Nephron (organoid): ENCODE measurements around the gene CCDC88C.
A peak's percentile ranks its signal among the peaks of the same experiment; 100 is the strongest.

Experiments
- H3K27ac Mint-ChIP-seq, 3 experiments: 2 replicates each; pipeline ENCODE4 v1.8.0; 2020; ENCODE audit warnings: mixed read lengths in 3 of 3, mild to moderate bottlenecking in 2 of 3, moderate library complexity in 1 of 3
- H3K27me3 Mint-ChIP-seq: 2 replicates; pipeline ENCODE4 v1.8.0; 2021; ENCODE audit warnings: low read depth, mild to moderate bottlenecking, moderate library complexity, mixed read lengths
- H3K36me3 Mint-ChIP-seq: 2 replicates; pipeline ENCODE4 v1.8.0; 2020; ENCODE audit warnings: low read depth, mixed read lengths
- H3K4me1 Mint-ChIP-seq: 2 replicates; pipeline ENCODE4 v1.8.0; 2020; ENCODE audit warnings: mixed read lengths
- H3K4me3 Mint-ChIP-seq, 3 experiments: 2 replicates each; pipeline ENCODE4 v1.8.0; 2020; ENCODE audit warnings: mild to moderate bottlenecking in 3 of 3, mixed read lengths in 3 of 3, moderate library complexity in 2 of 3
- H3K9me3 Mint-ChIP-seq: 2 replicates; pipeline ENCODE4 v1.8.0; 2020; ENCODE audit warnings: mixed read lengths
- TF ChIP-seq, protein P1 (sequence below), 3 experiments: fragments of 200-600 bp; sonication (generic); IDR thresholded peaks; one replicate each; pipeline ENCODE4 v1.5.0; 2021; ENCODE audit warnings: antibody characterized with exemption in 3 of 3; ENCODE audit not compliant: unreplicated experiment in 3 of 3

CCDC88C gene

DNA sequence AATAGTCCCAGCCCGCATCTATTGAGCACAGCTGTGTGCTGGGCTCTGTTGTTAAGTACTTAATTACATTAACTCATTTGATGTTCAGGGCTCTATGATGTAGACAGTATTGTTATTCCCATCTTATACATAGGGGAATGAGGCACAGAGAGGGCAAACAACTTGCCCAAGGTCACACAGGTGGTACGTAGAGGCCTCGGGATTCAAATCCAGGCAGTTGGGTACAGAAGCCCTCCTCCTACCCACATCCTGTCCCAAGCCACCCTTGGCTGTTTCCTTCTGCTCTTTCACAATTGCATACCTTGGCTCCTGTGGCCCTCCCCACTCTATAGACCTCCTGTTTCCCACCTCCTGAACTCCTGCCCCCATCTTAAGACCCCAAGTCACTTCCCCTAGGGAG, 163.2 kb downstream of the CCDC88C start:
- Mint-ChIP-seq H3K36me3 (no peaks in the 10 kb centered on the region), H3K27me3 (peaks cover 45% of the 10 kb centered on the region), H3K27ac (peak overlapping the region in 1 of 3 experiments; percentile 42), H3K4me3 (peak overlapping the region; percentile 73 to 88 (median 86)), H3K9me3 (no peaks in the 10 kb centered on the region), H3K4me1 (peaks cover 25% of the 10 kb centered on the region)
- TF ChIP-seq, protein P1, sequence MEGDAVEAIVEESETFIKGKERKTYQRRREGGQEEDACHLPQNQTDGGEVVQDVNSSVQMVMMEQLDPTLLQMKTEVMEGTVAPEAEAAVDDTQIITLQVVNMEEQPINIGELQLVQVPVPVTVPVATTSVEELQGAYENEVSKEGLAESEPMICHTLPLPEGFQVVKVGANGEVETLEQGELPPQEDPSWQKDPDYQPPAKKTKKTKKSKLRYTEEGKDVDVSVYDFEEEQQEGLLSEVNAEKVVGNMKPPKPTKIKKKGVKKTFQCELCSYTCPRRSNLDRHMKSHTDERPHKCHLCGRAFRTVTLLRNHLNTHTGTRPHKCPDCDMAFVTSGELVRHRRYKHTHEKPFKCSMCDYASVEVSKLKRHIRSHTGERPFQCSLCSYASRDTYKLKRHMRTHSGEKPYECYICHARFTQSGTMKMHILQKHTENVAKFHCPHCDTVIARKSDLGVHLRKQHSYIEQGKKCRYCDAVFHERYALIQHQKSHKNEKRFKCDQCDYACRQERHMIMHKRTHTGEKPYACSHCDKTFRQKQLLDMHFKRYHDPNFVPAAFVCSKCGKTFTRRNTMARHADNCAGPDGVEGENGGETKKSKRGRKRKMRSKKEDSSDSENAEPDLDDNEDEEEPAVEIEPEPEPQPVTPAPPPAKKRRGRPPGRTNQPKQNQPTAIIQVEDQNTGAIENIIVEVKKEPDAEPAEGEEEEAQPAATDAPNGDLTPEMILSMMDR (IDR thresholded peaks at IDR 0.05; ENCODE audit: unreplicated experiment in 3 of 3) = no peak

DNA sequence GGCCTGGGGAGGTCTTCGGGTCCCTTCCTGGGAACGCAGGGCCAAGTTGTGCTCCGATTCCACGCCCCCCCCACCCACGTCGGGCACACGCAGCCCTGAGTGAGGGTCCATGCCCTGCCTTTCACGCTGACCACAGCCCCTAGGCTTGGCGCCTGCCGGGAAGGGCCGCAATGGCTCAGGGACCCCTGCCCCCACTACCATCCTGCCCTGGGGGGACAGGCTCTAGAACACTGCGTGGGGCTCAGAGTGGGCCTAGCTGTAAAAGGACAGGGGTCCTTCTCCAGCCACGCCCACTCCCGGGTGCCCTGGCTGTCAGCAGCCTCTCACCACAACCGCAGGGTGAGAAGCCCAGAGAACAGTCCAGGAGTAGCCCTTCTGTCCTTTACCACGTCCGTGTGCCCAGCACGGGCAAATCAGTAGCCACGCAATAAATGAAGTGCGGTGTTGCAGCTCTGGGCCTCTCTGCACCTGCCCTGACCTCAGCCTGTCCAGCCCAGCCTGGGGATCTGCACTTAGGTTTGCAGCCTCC, 163.8 kb downstream of the CCDC88C start:
- peak overlapping the region; percentile 73 to 88 (median 86) for H3K4me3 Mint-ChIP-seq
- H3K9me3 Mint-ChIP-seq = no peaks in the 10 kb centered on the region
- peak overlapping the region in 1 of 3 experiments; percentile 42 for H3K27ac Mint-ChIP-seq
- H3K4me1 Mint-ChIP-seq = peaks cover 25% of the 10 kb centered on the region
- TF ChIP-seq, protein P1 (IDR thresholded peaks at IDR 0.05; ENCODE audit: unreplicated experiment in 3 of 3) = no peak
- peaks cover 45% of the 10 kb centered on the region for H3K27me3 Mint-ChIP-seq
- H3K36me3 Mint-ChIP-seq = no peaks in the 10 kb centered on the region

DNA sequence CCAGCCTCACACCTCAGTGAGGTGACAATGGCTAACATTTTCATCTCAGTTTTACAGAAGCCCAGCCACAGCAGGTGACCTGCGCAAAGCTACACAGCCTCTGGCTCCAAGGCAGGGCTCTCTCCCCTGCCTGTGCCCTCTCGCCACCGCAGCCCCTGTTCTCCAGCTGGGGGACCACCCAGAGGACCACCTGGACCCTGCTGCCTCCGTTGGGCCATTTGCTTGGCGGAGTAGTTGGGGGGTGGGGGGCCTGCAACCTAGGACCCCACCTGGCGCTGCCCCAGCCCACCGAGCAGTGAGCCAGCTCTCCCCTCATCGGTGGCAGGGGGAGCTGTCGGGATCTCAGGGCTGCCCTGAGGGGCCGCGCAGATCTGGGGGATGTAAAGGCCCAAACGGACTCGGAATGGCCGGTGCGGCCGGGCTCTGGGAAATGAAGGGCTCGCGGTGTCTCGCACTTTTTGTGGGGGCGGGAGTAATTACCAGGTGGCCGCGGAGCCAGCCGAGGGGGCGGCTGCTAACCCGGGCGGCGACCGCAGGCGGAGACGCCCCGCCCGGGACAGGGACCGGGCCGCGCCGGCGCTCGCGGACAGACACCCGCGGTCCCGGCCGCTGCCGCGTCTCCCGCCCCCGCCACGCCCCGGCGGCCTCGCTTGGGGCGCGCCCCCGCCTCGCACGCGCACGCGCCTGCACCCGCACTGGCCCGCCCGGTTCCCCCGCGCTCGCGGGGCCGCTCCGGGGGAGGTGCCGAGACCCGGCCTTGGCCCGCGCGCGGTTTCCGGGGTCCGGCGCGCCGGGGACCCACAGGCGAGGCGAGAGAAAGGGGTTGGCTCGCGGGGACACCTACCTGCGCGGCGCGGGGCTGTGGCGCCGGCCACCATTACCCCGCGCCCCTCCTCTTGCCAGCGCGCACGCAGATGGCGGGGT, 164.5 kb downstream of the CCDC88C start:
- Mint-ChIP-seq H3K9me3 (no peaks in the 10 kb centered on the region), H3K27ac (no peak overlapping the region), H3K27me3 (peaks cover 38% of the 10 kb centered on the region), H3K36me3 (no peaks in the 10 kb centered on the region), H3K4me1 (peaks cover 24% of the 10 kb centered on the region), H3K4me3 (peak overlapping the region; percentile 74 to 88 (median 81))
- TF ChIP-seq, protein P1 (IDR thresholded peaks at IDR 0.05; ENCODE audit: unreplicated experiment in 3 of 3) = no peak

DNA sequence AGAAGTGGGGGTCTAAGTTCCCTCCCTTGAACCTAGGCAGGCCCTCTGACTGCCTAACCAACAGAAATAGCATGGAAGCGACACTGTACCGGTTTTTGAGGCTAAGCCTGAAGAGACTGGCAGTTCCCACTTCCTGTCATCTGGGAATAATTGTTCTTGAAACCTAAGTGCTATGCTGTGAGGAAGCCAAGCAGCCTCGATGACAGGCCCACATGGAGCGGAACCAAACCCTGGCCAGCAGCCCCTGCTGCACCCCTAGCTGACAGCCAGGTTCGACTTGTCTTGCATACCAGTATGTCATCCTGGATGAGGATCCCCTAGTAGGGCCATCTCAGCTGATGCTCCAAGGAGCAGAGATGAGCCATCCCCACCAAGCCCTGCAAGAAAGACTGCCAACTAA, 166.7 kb downstream of the CCDC88C start:
- H3K27me3 Mint-ChIP-seq = peaks cover 29% of the 10 kb centered on the region
- TF ChIP-seq, protein P1 (IDR thresholded peaks at IDR 0.05; ENCODE audit: unreplicated experiment in 3 of 3) = no peak
- peaks cover 7% of the 10 kb centered on the region for H3K4me1 Mint-ChIP-seq
- H3K4me3 Mint-ChIP-seq = peak overlapping the region; percentile 11 to 67 (median 58)
- H3K27ac Mint-ChIP-seq = peak overlapping the region in 1 of 3 experiments; percentile 84
- H3K36me3 Mint-ChIP-seq = no peaks in the 10 kb centered on the region
- peaks cover 3% of the 10 kb centered on the region for H3K9me3 Mint-ChIP-seq

DNA sequence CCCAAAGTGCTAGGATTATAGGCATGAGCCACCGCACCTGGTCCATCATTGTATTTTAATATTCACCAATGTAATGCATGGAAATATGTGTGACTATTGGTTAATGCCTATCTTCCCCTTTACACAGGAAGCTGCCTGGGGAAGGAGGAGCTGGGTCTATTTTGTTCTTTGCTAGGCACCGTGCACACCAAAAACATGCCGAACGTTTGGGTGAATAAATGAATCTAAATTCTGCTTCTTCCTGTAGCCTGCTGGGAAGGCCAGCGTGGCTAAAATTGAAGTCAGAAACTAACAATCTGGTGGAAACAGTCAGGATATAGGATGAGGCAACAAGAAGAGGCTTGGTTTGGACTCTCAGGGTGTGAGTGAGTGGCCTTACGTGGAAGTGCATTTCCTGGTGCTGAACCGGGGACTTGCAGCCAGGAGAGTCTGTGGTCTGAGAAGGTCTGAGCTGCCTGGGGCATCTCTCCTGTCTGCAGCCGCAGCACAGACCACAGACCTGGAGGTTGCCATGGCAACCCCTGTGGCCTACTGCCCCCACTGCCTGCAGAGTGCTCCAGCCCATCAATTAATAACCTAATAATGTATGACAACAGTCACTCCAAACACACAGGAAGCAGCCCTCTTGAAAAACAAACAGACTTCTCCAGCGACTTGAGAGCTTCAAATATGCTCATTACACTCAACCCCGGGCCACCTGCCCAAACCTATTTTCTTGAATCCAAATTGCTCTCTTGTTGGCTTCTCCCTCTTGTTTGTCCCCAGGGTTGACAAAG, 167.6 kb downstream of the CCDC88C start:
- Mint-ChIP-seq H3K4me3 (peak overlapping the region; percentile 33 to 67 (median 58)), H3K4me1 (peaks cover 7% of the 10 kb centered on the region), H3K9me3 (peaks cover 3% of the 10 kb centered on the region), H3K27ac (peak overlapping the region; percentile 43 to 84 (median 76)), H3K36me3 (no peaks in the 10 kb centered on the region), H3K27me3 (peaks cover 26% of the 10 kb centered on the region)
- TF ChIP-seq, protein P1 (IDR thresholded peaks at IDR 0.05; ENCODE audit: unreplicated experiment in 3 of 3) = no peak
